ENCODE results near the gene GLDN. TPM values are rescaled to one million over a fixed set of nuclear protein-coding genes. Genes with fewer than 3 reads are reported as not detected.

The GLDN gene
- total RNA-seq, 6 experiments from 2014 or later = not detected

- H3K27ac Mint-ChIP-seq = no peak overlapping the region
- no peak for TF ChIP-seq CTCF (IDR thresholded peaks at IDR 0.05)
- H3K4me3 Mint-ChIP-seq = no peak overlapping the region
- H3K36me3 Mint-ChIP-seq (ENCODE audit: low read depth) = no peaks in the 10 kb centered on the region
- no peak for DNase-seq
- H3K9me3 Mint-ChIP-seq = no peaks in the 10 kb centered on the region
- H3K27me3 Mint-ChIP-seq (ENCODE audit: insufficient read depth) = peaks cover 40% of the 10 kb centered on the region
- H3K4me1 Mint-ChIP-seq (ENCODE audit: low read depth) = no peaks in the 10 kb centered on the region
These were observed 7.8 kb downstream of the GLDN start for GRCh38 chr15:51349156-51349844.

GRCh38 chr15:51350723-51351122 is 9.3 kb downstream of the GLDN start:
- H3K27ac Mint-ChIP-seq = no peak overlapping the region
- no peaks in the 10 kb centered on the region for H3K9me3 Mint-ChIP-seq
- no peaks in the 10 kb centered on the region for H3K4me1 Mint-ChIP-seq (ENCODE audit: low read depth)
- no peak for TF ChIP-seq CTCF (IDR thresholded peaks at IDR 0.05)
- peaks cover 30% of the 10 kb centered on the region for H3K27me3 Mint-ChIP-seq (ENCODE audit: insufficient read depth)
- no peak overlapping the region for H3K4me3 Mint-ChIP-seq
- no peaks in the 10 kb centered on the region for H3K36me3 Mint-ChIP-seq (ENCODE audit: low read depth)
- DNase-seq = no peak

- Mint-ChIP-seq H3K36me3 (ENCODE audit: low read depth) (no peaks in the 10 kb centered on the region), H3K9me3 (no peaks in the 10 kb centered on the region), H3K4me1 (ENCODE audit: low read depth) (peaks cover 13% of the 10 kb centered on the region; the same call in 1 of the 2 replicates), H3K27me3 (ENCODE audit: insufficient read depth) (peaks cover 30% of the 10 kb centered on the region), H3K27ac (no peak overlapping the region), H3K4me3 (no peak overlapping the region)
- no peak for TF ChIP-seq CTCF (IDR thresholded peaks at IDR 0.05)
- DNase-seq = no peak
These were observed 12.5 kb downstream of the GLDN start for GRCh38 chr15:51353976-51354375.

- Mint-ChIP-seq H3K9me3 (no peaks in the 10 kb centered on the region), H3K4me3 (no peak overlapping the region), H3K27me3 (ENCODE audit: insufficient read depth) (peaks cover 27% of the 10 kb centered on the region), H3K4me1 (ENCODE audit: low read depth) (peaks cover 13% of the 10 kb centered on the region; the same call in 1 of the 2 replicates), H3K36me3 (ENCODE audit: low read depth) (no peaks in the 10 kb centered on the region), H3K27ac (no peak overlapping the region)
- no peak for TF ChIP-seq CTCF (IDR thresholded peaks at IDR 0.05)
- no peak for DNase-seq
These were observed 13.6 kb downstream of the GLDN start for GRCh38 chr15:51355096-51355495.

- peaks cover 26% of the 10 kb centered on the region for H3K27me3 Mint-ChIP-seq (ENCODE audit: insufficient read depth)
- peaks cover 13% of the 10 kb centered on the region; the same call in 1 of the 2 replicates for H3K4me1 Mint-ChIP-seq (ENCODE audit: low read depth)
- H3K36me3 Mint-ChIP-seq (ENCODE audit: low read depth) = no peaks in the 10 kb centered on the region
- H3K27ac Mint-ChIP-seq = no peak overlapping the region
- no peak for TF ChIP-seq CTCF (IDR thresholded peaks at IDR 0.05)
- peak overlapping the region; percentile 66; the same call in 1 of the 2 replicates for H3K4me3 Mint-ChIP-seq
- no peaks in the 10 kb centered on the region for H3K9me3 Mint-ChIP-seq
- no peak for DNase-seq
These were observed 14.7 kb downstream of the GLDN start for GRCh38 chr15:51356147-51356546.

Measured in HFFc6 (cell line).